Cardiac septum (tissue), 1 donor: Measurements from ENCODE around the gene CACNA1C. TPM values are rescaled to one million over a fixed set of nuclear protein-coding genes. Genes with fewer than 3 reads are reported as not detected.
"Not testable (repeated sequence)": the region's sequence is repeated elsewhere in the genome, so short reads cannot be mapped to it uniquely, and the experiment has no call there.

ENCODE experiments used
- DNase-seq: peaks from one replicate; pipeline ENCODE4 v3.0.0-alpha.2; 2020; ENCODE audit warnings: low spot score
- intact Hi-C: fragments of 100-400 bp; cut with DNase I; formaldehyde crosslinking; loops from one replicate; pipeline ENCODE4 v1.14.0; 2022
- total RNA-seq: library from RNA; stranded (reverse); fragmentation: NEBNext Ultra II Directional; extraction: Animal tissue kit (Norgen Biotek cat#: 25700); gene quantifications from one replicate; pipeline ENCODE4 v1.2.1, GENCODE V29; 2021
- donor health status: DM: no; HTN: no; CAD: no.

CACNA1C gene
- total RNA-seq, 1 donor from 2014 or later, result 182 TPM

GRCh38 chr12:2679068-2679815, 626.5 kb downstream of the CACNA1C start:
- intact Hi-C loops, result no loop called here
- DNase-seq, result no peak

- intact Hi-C loops, result loop anchor here (10.0 kb wide), 1 partner anchor 105 kb away; no protein-coding TSS in a partner anchor
Measured at GRCh38 chr12:2679816-2680675, 627.3 kb downstream of the CACNA1C start.

GRCh38 chr12:2680676-2681039, 627.9 kb downstream of the CACNA1C start:
- no peak for DNase-seq
- intact Hi-C loops, result loop anchor here (10.0 kb wide), 1 partner anchor 104 kb away; no protein-coding TSS in a partner anchor

More at GRCh38 chr12:2679816-2680675, 627.3 kb downstream of the CACNA1C start:
- no peak for DNase-seq

GRCh38 chr12:2681450-2682205, 628.8 kb downstream of the CACNA1C start:
- no peak for DNase-seq
- intact Hi-C loops, result loop anchor here (10.0 kb wide), 1 partner anchor 103 kb away; no protein-coding TSS in a partner anchor

GRCh38 chr12:2682296-2683251, 629.8 kb downstream of the CACNA1C start:
- intact Hi-C loops, result loop anchor here (10.0 kb wide), 1 partner anchor 102 kb away; no protein-coding TSS in a partner anchor

DNA sequence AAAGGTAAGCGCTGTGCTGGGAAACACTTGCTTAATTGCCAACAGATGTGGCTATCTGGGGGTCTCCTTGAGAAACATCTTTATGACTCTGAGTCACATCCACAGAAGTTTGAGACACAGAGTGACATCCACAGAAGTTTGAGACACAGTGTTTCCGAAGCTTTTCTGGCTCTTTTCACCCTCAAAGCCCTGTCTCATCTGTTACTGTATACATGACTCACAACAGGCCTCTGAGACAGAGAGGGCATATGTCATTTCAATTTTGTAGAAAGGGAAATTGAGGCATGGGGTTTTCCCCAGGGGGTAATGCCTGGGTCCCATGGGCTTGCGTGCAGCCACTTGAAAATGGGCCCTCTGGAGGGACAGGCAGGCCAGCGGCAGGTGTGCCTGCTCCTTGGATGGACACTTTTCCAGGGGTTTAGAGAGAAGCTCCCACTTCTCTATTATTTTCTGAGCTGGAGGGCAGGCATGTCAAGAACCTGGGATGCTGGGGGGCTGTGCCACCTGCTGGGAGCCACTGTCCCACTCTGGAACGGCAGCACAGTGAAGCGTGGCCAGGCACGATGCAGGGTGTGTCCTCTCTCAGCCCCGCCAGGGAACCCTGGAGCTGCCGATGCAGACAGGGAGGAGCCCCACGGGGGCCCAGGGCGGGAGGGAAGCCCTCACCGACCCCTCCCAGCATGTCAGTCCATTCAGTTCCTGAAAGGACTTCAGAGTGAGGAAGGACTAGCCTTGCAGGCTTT, 630.7 kb downstream of the CACNA1C start:
- intact Hi-C loops, result loop anchor here (10.0 kb wide), 1 partner anchor 101 kb away; no protein-coding TSS in a partner anchor
- DNase-seq, result no peak

More at GRCh38 chr12:2682296-2683251, 629.8 kb downstream of the CACNA1C start:
- DNase-seq, result no peak

DNA sequence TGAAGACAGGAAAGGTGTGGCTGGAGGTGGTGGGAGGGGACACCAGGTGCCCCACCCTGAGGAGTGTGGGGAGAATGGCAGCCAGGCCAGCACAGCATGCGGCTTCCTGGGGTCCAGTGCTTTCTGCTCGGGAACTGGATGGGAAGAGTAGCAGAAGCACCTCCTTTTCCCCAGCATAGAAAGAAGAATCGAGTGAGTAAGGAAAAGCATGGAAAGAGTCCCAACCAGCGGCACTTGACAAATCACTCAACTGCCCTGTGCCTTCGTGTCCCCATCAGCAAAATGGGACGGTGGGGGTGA, 631.2 kb downstream of the CACNA1C start:
- intact Hi-C loops, result loop anchor here (10.0 kb wide), 1 partner anchor 101 kb away; no protein-coding TSS in a partner anchor
- not testable (repeated sequence) for DNase-seq

DNA sequence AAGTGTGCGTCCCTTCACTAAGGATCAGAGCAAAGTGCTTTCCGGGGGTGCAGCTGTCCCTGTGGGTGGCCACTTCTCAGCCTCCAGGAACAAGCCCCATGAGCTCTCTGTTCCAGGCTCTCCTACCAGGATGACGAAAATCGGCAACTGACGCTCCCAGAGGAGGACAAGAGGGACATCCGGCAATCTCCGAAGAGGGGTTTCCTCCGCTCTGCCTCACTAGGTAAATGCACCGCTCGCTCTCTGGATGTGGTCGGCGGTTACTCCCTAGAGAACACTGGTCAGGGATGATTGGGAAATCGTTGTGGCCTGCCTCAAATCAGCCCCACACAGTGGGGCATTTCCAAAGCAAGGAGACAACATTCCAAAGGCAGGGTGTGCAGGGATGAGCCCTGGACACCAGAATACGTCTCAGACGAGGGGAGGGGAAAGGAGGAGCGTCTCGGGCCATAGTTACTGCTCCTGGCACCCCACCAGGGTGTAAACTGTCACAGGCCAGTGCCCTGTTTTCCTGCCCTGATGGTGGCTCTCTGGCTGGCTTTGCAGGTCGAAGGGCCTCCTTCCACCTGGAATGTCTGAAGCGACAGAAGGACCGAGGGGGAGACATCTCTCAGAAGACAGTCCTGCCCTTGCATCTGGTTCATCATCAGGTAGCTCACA, 633.0 kb downstream of the CACNA1C start:
- intact Hi-C loops, result loop anchor here (10.0 kb wide), 1 partner anchor 99 kb away; no protein-coding TSS in a partner anchor
- peak; percentile 74 for DNase-seq

DNA sequence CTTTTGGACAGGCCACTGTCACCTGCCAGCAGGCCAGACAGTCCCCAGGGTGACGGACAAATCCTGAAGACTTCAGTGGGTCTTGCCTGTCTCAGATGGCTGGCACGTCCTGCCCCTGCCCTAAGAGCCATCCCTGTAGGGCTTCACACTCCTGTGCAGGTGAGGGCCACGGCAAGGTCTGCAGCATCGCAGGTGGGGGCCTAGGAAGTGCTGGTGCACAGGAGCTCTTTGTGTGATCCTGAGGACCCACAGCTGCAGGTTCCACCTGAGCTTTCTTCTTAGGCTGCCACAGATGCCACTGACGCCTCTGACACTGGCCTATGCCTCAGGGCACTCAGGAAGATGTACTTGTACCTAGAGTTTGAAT, 633.5 kb downstream of the CACNA1C start:
- no peak for DNase-seq
- intact Hi-C loops, result loop anchor here (10.0 kb wide), 1 partner anchor 99 kb away; no protein-coding TSS in a partner anchor

DNA sequence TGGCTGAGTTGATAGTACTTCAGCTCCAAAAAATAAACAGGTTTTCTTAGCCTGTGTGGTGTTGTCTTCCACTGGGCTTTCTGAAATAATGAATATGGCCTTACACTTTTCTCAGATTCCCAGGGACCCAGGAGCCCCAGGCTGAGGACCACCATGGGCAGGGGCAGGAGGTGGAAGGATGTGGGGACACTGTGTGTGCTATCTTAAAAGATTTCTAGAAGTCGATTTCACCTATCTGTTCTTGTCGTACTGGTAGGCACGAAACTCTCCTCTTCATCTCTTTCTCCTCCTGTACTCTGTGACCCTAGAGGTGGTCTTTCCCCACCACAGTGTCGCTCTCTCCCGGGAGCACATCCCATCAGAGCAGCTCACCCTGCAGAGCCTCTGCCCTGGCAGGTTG, 634.3 kb downstream of the CACNA1C start:
- intact Hi-C loops, result loop anchor here (10.0 kb wide), 1 partner anchor 98 kb away; no protein-coding TSS in a partner anchor
- DNase-seq, result no peak

DNA sequence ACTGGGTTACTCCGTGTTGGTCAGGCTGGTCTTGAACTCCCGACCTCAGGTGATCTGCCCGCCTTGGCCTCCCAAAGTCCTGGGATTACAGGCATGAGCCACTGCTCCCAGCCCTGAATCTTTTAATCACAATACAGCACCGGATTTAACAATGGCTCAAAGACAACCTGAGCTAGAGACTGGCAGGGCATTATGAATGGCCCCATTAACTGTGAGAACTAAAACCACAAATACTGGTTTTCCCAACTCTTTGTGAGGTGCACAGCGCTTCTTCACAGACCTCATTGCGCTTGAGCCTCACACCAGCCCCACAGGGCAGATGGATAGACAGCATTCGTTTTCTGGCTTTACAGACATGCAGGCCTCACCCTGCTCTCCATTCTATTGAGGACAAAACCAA, 634.9 kb downstream of the CACNA1C start:
- intact Hi-C loops, result loop anchor here (10.0 kb wide), 1 partner anchor 97 kb away; no protein-coding TSS in a partner anchor
- DNase-seq, result no peak

DNA sequence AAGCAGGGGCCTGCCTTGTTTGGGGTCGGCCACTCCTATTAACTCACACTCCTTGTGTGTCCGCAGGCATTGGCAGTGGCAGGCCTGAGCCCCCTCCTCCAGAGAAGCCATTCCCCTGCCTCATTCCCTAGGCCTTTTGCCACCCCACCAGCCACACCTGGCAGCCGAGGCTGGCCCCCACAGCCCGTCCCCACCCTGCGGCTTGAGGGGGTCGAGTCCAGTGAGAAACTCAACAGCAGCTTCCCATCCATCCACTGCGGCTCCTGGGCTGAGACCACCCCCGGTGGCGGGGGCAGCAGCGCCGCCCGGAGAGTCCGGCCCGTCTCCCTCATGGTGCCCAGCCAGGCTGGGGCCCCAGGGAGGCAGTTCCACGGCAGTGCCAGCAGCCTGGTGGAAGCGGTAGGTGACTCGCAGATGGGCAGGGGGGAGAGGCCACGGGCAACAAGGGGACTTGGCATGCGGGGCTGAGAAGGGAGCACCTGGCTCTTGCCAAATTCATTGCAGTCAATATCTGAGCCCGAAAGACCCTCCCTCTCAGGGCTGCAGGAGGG, 635.7 kb downstream of the CACNA1C start:
- peak; percentile 62 for DNase-seq

GRCh38 chr12:2689393-2689792, 636.6 kb downstream of the CACNA1C start:
- DNase-seq, result no peak
- intact Hi-C loops, result loop anchor here (10.0 kb wide), 1 partner anchor 95 kb away; no protein-coding TSS in a partner anchor

More for the DNA sequence above, 635.7 kb downstream of the CACNA1C start:
- intact Hi-C loops, result loop anchor here (10.0 kb wide), 1 partner anchor 96 kb away; no protein-coding TSS in a partner anchor

DNA sequence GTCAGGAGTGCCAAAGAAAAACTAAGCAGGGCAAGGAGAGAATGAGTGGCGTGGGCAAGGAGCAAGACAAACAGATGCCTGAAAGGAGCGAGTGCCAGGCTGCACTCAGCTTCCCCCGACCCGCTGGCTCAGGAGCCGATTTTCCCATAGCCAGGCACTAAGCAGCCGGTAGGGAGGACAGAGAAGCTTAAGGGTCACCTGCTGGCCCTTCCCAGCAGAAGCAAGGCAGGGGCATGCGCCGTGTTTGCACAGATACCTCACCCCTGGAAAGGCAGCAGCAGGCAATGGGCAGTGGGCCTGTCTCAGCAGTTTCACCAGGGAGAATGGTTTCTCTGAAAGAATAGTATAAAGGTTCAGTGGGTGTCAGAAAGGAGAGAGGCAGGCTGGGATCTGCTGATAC, 637.1 kb downstream of the CACNA1C start:
- intact Hi-C loops, result loop anchor here (10.0 kb wide), 1 partner anchor 95 kb away; no protein-coding TSS in a partner anchor
- no peak for DNase-seq

- DNase-seq, result no peak
- intact Hi-C loops, result no loop called here
Measured at GRCh38 chr12:2690348-2691005, 637.7 kb downstream of the CACNA1C start.

DNA sequence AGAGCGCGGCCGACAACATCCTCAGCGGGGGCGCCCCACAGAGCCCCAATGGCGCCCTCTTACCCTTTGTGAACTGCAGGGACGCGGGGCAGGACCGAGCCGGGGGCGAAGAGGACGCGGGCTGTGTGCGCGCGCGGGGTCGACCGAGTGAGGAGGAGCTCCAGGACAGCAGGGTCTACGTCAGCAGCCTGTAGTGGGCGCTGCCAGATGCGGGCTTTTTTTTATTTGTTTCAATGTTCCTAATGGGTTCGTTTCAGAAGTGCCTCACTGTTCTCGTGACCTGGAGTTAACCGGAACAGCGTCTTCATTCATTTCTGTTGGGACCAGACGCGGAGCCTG, 638.2 kb downstream of the CACNA1C start:
- intact Hi-C loops, result no loop called here
- DNase-seq, result no peak
